Measurements from ENCODE around the gene TSC22D4.
"Not testable (repeated sequence)": the region's sequence is repeated elsewhere in the genome, so short reads cannot be mapped to it uniquely, and the experiment has no call there.

Gene TSC22D4

GRCh38 chr7:100478958-100479660 is at the start of gene TSC22D4:
TSC22D4 (minus strand) TSS chr7:100479214; CDS start chr7:100478038, 1,176 bp downstream.
- DNase-seq (ENCODE audit: low spot score): peak; percentile 51

- DNase-seq (ENCODE audit: low spot score): not testable (repeated sequence)
Observed at GRCh38 chr7:100528108-100528866, 49.3 kb upstream of the TSC22D4 start.

GRCh38 chr7:100523192-100523591 is 44.2 kb upstream of the TSC22D4 start:
- not testable (repeated sequence) for DNase-seq (ENCODE audit: low spot score)

- DNase-seq (ENCODE audit: low spot score): not testable (repeated sequence)
Observed at GRCh38 chr7:100521909-100522593, 43.0 kb upstream of the TSC22D4 start.

- DNase-seq (ENCODE audit: low spot score): no peak
Observed at GRCh38 chr7:100521076-100521475, 42.1 kb upstream of the TSC22D4 start.

GRCh38 chr7:100520138-100520537 is 41.1 kb upstream of the TSC22D4 start:
- no peak for DNase-seq (ENCODE audit: low spot score)

- DNase-seq (ENCODE audit: low spot score): no peak
Observed at GRCh38 chr7:100519580-100519979, 40.6 kb upstream of the TSC22D4 start.

- no peak for DNase-seq (ENCODE audit: low spot score)
Observed at GRCh38 chr7:100517305-100517704, 38.3 kb upstream of the TSC22D4 start.

- no peak for DNase-seq (ENCODE audit: low spot score)
Observed at GRCh38 chr7:100516135-100516812, 37.3 kb upstream of the TSC22D4 start.

GRCh38 chr7:100515072-100515532 is 36.1 kb upstream of the TSC22D4 start:
- DNase-seq (ENCODE audit: low spot score): peak; percentile 25

- no peak for DNase-seq (ENCODE audit: low spot score)
Observed at GRCh38 chr7:100513212-100513810, 34.3 kb upstream of the TSC22D4 start.

GRCh38 chr7:100510437-100511239 is 31.6 kb upstream of the TSC22D4 start:
- no peak for DNase-seq (ENCODE audit: low spot score)

- DNase-seq (ENCODE audit: low spot score): no peak
Observed at GRCh38 chr7:100509231-100509630, 30.2 kb upstream of the TSC22D4 start.

GRCh38 chr7:100506356-100506923 is 27.4 kb upstream of the TSC22D4 start:
- DNase-seq (ENCODE audit: low spot score): no peak

GRCh38 chr7:100504887-100505611 is 26.0 kb upstream of the TSC22D4 start:
- no peak for DNase-seq (ENCODE audit: low spot score)

- not testable (repeated sequence) for DNase-seq (ENCODE audit: low spot score)
Observed at GRCh38 chr7:100504031-100504430, 25.0 kb upstream of the TSC22D4 start.

GRCh38 chr7:100500743-100501142 is 21.7 kb upstream of the TSC22D4 start:
- DNase-seq (ENCODE audit: low spot score): not testable (repeated sequence)

- DNase-seq (ENCODE audit: low spot score): no peak
Observed at GRCh38 chr7:100496509-100496908, 17.5 kb upstream of the TSC22D4 start.

- no peak for DNase-seq (ENCODE audit: low spot score)
Observed at GRCh38 chr7:100493476-100494264, 14.7 kb upstream of the TSC22D4 start.
